Neural progenitor cell (in vitro differentiated cells): ENCODE data around the gene PCDHGA4. TPM values are rescaled to one million over a fixed set of nuclear protein-coding genes. Genes with fewer than 3 reads are reported as not detected.
"Not testable (repeated sequence)": the region's sequence is repeated elsewhere in the genome, so short reads cannot be mapped to it uniquely, and the experiment has no call there.

ENCODE experiments used
- DNase-seq: peaks from one replicate; pipeline ENCODE4 v3.0.0-alpha.2; 2016; ENCODE audit warnings: low spot score
- H2AFZ ChIP-seq: fragments of 200-600 bp; sonication (generic); replicated peaks from 2 replicates; pipeline ENCODE4 v1.6.1; 2016; ENCODE audit warnings: antibody characterized with exemption
- H3F3A ChIP-seq: fragments of 200-600 bp; sonication (generic); 2 replicates; pipeline ENCODE4 v1.6.1; 2016; ENCODE audit warnings: antibody characterized with exemption, low read depth
- H3K27ac ChIP-seq: fragments of 200-600 bp; sonication (generic); 2 replicates; pipeline ENCODE4 v1.5.1; 2016; ENCODE audit warnings: mild to moderate bottlenecking
- H3K27me3 ChIP-seq: fragments of 200-600 bp; sonication (generic); 2 replicates; pipeline ENCODE4 v1.6.1; 2016; ENCODE audit warnings: mild to moderate bottlenecking, moderate library complexity
- H3K36me3 ChIP-seq: fragments of 200-600 bp; sonication (generic); 2 replicates; pipeline ENCODE4 v1.5.1; 2016
- H3K4me1 ChIP-seq: fragments of 200-600 bp; sonication (generic); 2 replicates; pipeline ENCODE4 v1.6.1; 2016; ENCODE audit warnings: mixed run types
- H3K4me2 ChIP-seq: fragments of 200-600 bp; sonication (generic); 2 replicates; pipeline ENCODE4 v1.6.1; 2016
- H3K4me3 ChIP-seq: fragments of 200-600 bp; sonication (generic); 2 replicates; pipeline ENCODE4 v1.5.1; 2016
- H3K79me2 ChIP-seq: fragments of 200-600 bp; sonication (generic); 2 replicates; pipeline ENCODE4 v1.6.1; 2016; ENCODE audit warnings: low read depth
- H3K9ac ChIP-seq: fragments of 200-600 bp; sonication (generic); 2 replicates; pipeline ENCODE4 v1.6.1; 2016
- H3K9me3 ChIP-seq: fragments of 200-600 bp; sonication (generic); 2 replicates; pipeline ENCODE4 v1.5.1; 2016; ENCODE audit warnings: low read depth
- H4K20me1 ChIP-seq: fragments of 200-600 bp; sonication (generic); 2 replicates; pipeline ENCODE4 v1.6.1; 2016; ENCODE audit warnings: low read depth
- H3K27ac Mint-ChIP-seq: 3 replicates; pipeline ENCODE4 v1.8.0; 2021; ENCODE audit warnings: mixed read lengths
- H3K27me3 Mint-ChIP-seq: 2 replicates; pipeline ENCODE4 v1.8.0; 2022; ENCODE audit warnings: low read depth, mild to moderate bottlenecking, inconsistent platforms, moderate library complexity, mixed read lengths; ENCODE audit not compliant: insufficient read depth
- H3K36me3 Mint-ChIP-seq: 3 replicates; pipeline ENCODE4 v1.8.0; 2021; ENCODE audit warnings: mixed read lengths
- H3K4me1 Mint-ChIP-seq: 3 replicates; pipeline ENCODE4 v1.8.0; 2021; ENCODE audit warnings: mixed read lengths
- H3K4me3 Mint-ChIP-seq: 3 replicates; pipeline ENCODE4 v1.8.0; 2021; ENCODE audit warnings: mild to moderate bottlenecking, moderate library complexity, mixed read lengths
- H3K9me3 Mint-ChIP-seq: 3 replicates; pipeline ENCODE4 v1.8.0; 2020; ENCODE audit warnings: mixed read lengths
- CTCF ChIP-seq: fragments of 200-600 bp; sonication (generic); IDR thresholded peaks from 2 replicates; pipeline ENCODE4 v1.5.1; 2017; ENCODE audit warnings: antibody characterized with exemption, mild to moderate bottlenecking
- EZH2 ChIP-seq: fragments of 200-600 bp; sonication (generic); IDR thresholded peaks from 2 replicates; pipeline ENCODE4 v1.6.1; 2017; ENCODE audit warnings: antibody characterized with exemption, mild to moderate bottlenecking, moderate library complexity
- EZH2phosphoT487 ChIP-seq: fragments of 200-600 bp; sonication (generic); IDR thresholded peaks from 2 replicates; pipeline ENCODE4 v1.6.1; 2017; ENCODE audit warnings: antibody characterized with exemption
- total RNA-seq: library from RNA; depleted of rRNA; stranded (reverse); fragments of >200 nt; gene quantifications from 2 replicates; pipeline ENCODE4 v1.2.3, GENCODE V29; 2015; ENCODE audit warnings: low replicate concordance

Gene PCDHGA4
- total RNA-seq, 1 donor from 2014 or later: 2.4 TPM

DNA sequence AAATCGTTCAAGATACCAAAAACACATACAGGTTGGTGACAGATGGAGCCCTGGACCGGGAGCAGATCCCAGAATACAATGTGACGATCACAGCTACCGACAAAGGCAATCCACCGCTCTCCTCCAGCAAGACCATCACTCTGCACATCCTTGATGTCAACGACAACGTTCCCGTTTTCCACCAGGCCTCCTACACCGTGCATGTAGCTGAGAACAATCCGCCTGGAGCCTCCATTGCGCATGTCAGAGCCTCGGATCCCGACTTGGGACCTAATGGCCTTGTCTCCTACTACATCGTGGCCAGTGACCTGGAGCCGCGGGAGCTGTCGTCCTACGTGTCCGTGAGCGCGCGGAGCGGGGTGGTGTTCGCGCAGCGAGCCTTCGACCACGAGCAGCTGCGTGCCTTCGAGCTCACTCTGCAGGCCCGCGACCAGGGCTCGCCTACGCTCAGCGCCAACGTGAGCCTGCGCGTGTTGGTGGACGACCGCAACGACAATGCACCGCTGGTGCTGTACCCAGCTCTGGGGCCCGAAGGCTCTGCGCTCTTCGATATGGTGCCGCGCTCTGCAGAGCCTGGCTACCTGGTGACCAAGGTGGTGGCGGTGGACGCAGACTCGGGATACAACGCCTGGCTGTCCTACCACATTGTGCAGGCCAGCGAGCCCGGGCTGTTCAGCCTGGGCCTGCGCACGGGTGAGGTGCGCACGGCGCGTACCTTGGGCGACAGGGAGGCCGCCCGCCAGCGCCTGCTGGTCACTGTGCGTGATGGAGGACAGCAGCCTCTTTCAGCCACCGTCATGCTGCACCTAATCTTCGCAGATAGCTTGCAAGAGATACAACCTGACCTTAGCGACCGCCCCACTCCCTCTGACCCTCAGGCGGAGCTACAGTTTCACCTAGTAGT lies 17.0 kb downstream of the PCDHGA4 start:
- no peak overlapping the region for H3K27ac ChIP-seq
- no peak overlapping the region for H3K9ac ChIP-seq
- no peaks in the 10 kb centered on the region for H3K27me3 ChIP-seq
- Mint-ChIP-seq H3K4me1 (no peaks in the 10 kb centered on the region), H3K9me3 (peaks cover 52% of the 10 kb centered on the region), H3K36me3 (peaks cover 4% of the 10 kb centered on the region), H3K27me3 (peaks cover 7% of the 10 kb centered on the region), H3K4me3 (no peak overlapping the region), H3K27ac (no peak overlapping the region)
- no peak for DNase-seq
- H2AFZ ChIP-seq: no peak overlapping the region
- no peak for TF ChIP-seq EZH2phosphoT487
- TF ChIP-seq EZH2: no peak
- no peak for TF ChIP-seq CTCF
- no peak overlapping the region for H3K4me3 ChIP-seq
- no peak overlapping the region for H3K4me2 ChIP-seq
- H3K36me3 ChIP-seq: no peaks in the 10 kb centered on the region
- no peaks in the 10 kb centered on the region for H3K4me1 ChIP-seq
- H4K20me1 ChIP-seq: no peaks in the 10 kb centered on the region
- no peaks in the 10 kb centered on the region for H3K79me2 ChIP-seq
- H3F3A ChIP-seq: no peaks in the 10 kb centered on the region
- H3K9me3 ChIP-seq: peaks cover 3% of the 10 kb centered on the region

DNA sequence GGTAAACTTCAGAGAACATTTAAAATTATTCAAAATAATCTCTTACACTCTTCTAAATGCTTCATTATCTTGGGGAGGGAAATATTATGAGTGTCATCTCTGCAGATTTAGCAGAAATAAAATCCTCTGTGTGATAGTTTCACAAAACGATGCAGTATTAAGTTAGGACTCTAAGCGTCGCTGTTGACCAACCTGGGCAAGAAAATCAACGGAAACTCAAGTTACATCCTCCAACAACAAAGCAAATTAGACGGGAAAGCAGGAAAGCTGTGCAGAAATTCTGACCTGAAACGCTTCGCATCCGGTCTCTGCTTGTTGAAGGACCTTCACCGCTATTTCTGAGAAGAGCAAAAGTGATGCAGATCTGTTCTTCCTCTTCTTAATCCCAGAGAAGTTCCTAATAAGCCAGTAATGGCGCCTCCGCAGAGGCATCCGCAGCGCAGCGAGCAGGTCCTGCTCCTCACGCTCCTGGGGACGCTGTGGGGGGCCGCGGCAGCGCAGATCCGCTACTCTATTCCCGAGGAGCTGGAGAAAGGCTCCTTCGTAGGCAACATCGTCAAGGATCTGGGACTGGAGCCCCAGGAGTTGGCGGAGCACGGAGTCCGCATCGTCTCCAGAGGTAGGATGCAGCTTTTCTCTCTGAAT lies 19.0 kb downstream of the PCDHGA4 start, which contains the start of gene PCDHGA6:
PCDHGA6 (plus strand) TSS at position 219 of the 645 bp plus-strand sequence; CDS start at position 412, 193 bp downstream.
- no peak within 1 kb of the TSS for H3K4me3 Mint-ChIP-seq
- H3K27ac ChIP-seq: no peak within 1 kb of the TSS
- no peaks in the 10 kb centered on the region for H4K20me1 ChIP-seq
- H3F3A ChIP-seq: no peaks in the 10 kb centered on the region
- H3K36me3 Mint-ChIP-seq: peaks cover 4% of the 10 kb centered on the region
- H3K9me3 Mint-ChIP-seq: peaks cover 53% of the 10 kb centered on the region
- H3K9ac ChIP-seq: no peak within 1 kb of the TSS
- H3K9me3 ChIP-seq: peaks cover 3% of the 10 kb centered on the region
- H3K36me3 ChIP-seq: no peaks in the 10 kb centered on the region
- H3K4me1 Mint-ChIP-seq: no peaks in the 10 kb centered on the region
- no peak within 1 kb of the TSS for H2AFZ ChIP-seq
- peaks cover 9% of the 10 kb centered on the region for H3K27me3 Mint-ChIP-seq
- no peak for TF ChIP-seq CTCF
- no peak for TF ChIP-seq EZH2phosphoT487
- TF ChIP-seq EZH2: no peak
- H3K4me1 ChIP-seq: no peaks in the 10 kb centered on the region
- no peak within 1 kb of the TSS for H3K27ac Mint-ChIP-seq
- no peaks in the 10 kb centered on the region for H3K27me3 ChIP-seq
- H3K4me2 ChIP-seq: no peak within 1 kb of the TSS
- no peaks in the 10 kb centered on the region for H3K79me2 ChIP-seq
- no peak for DNase-seq
- H3K4me3 ChIP-seq: no peak within 1 kb of the TSS

- H3K4me3 Mint-ChIP-seq: no peak overlapping the region
- H3K79me2 ChIP-seq: no peaks in the 10 kb centered on the region
- no peaks in the 10 kb centered on the region for H3F3A ChIP-seq
- no peak overlapping the region for H3K4me3 ChIP-seq
- H3K36me3 ChIP-seq: no peaks in the 10 kb centered on the region
- H3K4me1 Mint-ChIP-seq: no peaks in the 10 kb centered on the region
- peaks cover 9% of the 10 kb centered on the region for H3K27me3 Mint-ChIP-seq
- peaks cover 50% of the 10 kb centered on the region for H3K9me3 Mint-ChIP-seq
- no peaks in the 10 kb centered on the region for H4K20me1 ChIP-seq
- no peak overlapping the region for H3K27ac Mint-ChIP-seq
- H3K4me2 ChIP-seq: no peak overlapping the region
- H3K4me1 ChIP-seq: no peaks in the 10 kb centered on the region
- H3K9ac ChIP-seq: no peak overlapping the region
- H2AFZ ChIP-seq: no peak overlapping the region
- H3K36me3 Mint-ChIP-seq: peaks cover 4% of the 10 kb centered on the region
- peaks cover 3% of the 10 kb centered on the region for H3K9me3 ChIP-seq
- no peak for DNase-seq
- H3K27me3 ChIP-seq: no peaks in the 10 kb centered on the region
- TF ChIP-seq CTCF (no peak), EZH2 (no peak), EZH2phosphoT487 (no peak)
- no peak overlapping the region for H3K27ac ChIP-seq
These were observed 19.8 kb downstream of the PCDHGA4 start for GRCh38 chr5:141374627-141375026.

GRCh38 chr5:141375444-141376155 lies 20.8 kb downstream of the PCDHGA4 start:
- not testable (repeated sequence) for H3K79me2 ChIP-seq, H3K27me3 ChIP-seq, H3K4me1 ChIP-seq, H3K4me3 Mint-ChIP-seq, H3K4me1 Mint-ChIP-seq, H3K27ac ChIP-seq, H3K9me3 ChIP-seq, H3F3A ChIP-seq, H3K4me3 ChIP-seq, H3K27ac Mint-ChIP-seq, H3K36me3 Mint-ChIP-seq, DNase-seq, H4K20me1 ChIP-seq, H3K9ac ChIP-seq, H2AFZ ChIP-seq, H3K36me3 ChIP-seq, H3K4me2 ChIP-seq, H3K27me3 Mint-ChIP-seq
- peaks cover 48% of the 10 kb centered on the region for H3K9me3 Mint-ChIP-seq
